Measurements from ENCODE around the gene RNF222. TPM values are rescaled to one million over a fixed set of nuclear protein-coding genes. Genes with fewer than 3 reads are reported as not detected.

RNF222 gene
- polyA plus RNA-seq, 2 of the 4 experiments (the other 2 are of a cell fraction), result not detected

DNA sequence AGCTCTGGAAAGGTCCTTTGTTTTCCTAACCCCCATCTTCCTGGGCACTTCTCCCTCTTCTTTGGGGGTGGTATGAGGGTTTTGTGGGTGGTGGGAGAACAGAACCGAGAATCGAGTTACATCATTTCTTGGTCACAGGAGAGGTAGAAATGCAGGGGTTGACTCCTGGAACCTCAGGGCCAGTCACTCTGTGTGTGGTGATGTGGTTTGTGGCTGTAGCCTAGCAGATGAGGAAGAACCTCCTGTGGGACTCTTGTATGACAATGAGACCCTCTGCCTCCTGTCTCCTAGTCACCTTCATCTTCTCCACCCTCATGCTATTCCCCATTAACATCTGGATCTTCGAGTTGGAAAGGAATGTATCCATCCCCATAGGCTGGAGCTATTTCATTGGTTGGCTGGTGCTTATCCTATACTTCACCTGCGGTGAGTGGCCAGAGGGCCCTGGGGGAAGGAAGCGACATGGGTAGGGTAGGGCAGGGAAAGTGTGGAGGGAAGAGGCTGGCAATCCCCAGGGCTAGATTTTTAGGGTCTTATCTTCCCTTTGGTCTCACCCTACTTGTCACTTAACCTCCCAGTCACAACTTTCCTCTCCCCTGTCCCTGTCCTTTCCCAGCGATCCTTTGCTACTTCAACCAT is 52.5 kb downstream of the RNF222 start (continued):
- TF ChIP-seq, protein P1, sequence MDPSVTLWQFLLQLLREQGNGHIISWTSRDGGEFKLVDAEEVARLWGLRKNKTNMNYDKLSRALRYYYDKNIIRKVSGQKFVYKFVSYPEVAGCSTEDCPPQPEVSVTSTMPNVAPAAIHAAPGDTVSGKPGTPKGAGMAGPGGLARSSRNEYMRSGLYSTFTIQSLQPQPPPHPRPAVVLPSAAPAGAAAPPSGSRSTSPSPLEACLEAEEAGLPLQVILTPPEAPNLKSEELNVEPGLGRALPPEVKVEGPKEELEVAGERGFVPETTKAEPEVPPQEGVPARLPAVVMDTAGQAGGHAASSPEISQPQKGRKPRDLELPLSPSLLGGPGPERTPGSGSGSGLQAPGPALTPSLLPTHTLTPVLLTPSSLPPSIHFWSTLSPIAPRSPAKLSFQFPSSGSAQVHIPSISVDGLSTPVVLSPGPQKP (IDR thresholded peaks at IDR 0.05; ENCODE audit: low read depth, low read length), result no peak
- TF ChIP-seq, protein P2, sequence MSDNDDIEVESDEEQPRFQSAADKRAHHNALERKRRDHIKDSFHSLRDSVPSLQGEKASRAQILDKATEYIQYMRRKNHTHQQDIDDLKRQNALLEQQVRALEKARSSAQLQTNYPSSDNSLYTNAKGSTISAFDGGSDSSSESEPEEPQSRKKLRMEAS (IDR thresholded peaks at IDR 0.05), result no peak
- no peak for TF ChIP-seq MAFK (IDR thresholded peaks at IDR 0.05; ENCODE audit: partially characterized antibody)
- no peak for TF ChIP-seq EHF (CRISPR knock-in tag; IDR thresholded peaks at IDR 0.05)
- TF ChIP-seq CBX2 (IDR thresholded peaks at IDR 0.05; ENCODE audit: borderline replicate concordance, low read depth), result no peak
- no peak for TF ChIP-seq HDAC2 (IDR thresholded peaks at IDR 0.05)
- TF ChIP-seq, protein P3, sequence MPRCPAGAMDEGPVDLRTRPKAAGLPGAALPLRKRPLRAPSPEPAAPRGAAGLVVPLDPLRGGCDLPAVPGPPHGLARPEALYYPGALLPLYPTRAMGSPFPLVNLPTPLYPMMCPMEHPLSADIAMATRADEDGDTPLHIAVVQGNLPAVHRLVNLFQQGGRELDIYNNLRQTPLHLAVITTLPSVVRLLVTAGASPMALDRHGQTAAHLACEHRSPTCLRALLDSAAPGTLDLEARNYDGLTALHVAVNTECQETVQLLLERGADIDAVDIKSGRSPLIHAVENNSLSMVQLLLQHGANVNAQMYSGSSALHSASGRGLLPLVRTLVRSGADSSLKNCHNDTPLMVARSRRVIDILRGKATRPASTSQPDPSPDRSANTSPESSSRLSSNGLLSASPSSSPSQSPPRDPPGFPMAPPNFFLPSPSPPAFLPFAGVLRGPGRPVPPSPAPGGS (IDR thresholded peaks at IDR 0.05), result no peak
- no peak for TF ChIP-seq NFE2L2 (conservative IDR thresholded peaks at IDR 0.05; ENCODE audit: low read length)
- TF ChIP-seq CHD2 (IDR thresholded peaks at IDR 0.05; ENCODE audit: low read length, partially characterized antibody), result no peak

DNA sequence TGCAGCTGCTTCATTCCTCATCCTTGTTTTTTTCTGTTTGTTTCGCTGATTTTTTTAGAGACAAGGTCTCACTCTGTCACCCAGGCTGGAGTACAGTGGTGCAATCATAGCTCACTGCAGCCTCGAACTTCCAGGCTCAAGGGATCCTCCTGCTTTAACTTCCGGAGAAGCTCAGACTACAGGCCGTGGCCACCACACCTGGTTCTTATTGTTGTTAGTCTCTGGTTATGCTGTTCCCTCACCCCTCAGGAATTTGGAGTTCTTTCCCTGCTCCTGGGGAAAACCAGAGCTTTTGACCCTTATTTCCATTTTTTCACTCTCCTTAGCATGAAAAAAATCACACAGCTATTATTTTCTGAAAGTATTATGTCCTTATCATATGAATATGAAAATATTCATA is 56.2 kb downstream of the RNF222 start:
- FAIRE-seq (no peak), DNase-seq (ENCODE audit: low read depth in 1 of 2, low spot score in 1 of 2) (no peak), ATAC-seq (no peak)
- H3K4me2 ChIP-seq, result no peak overlapping the region
- H3K4me3 ChIP-seq, result no peak overlapping the region
- H3K9me3 ChIP-seq, result no peaks in the 10 kb centered on the region
- no peaks in the 10 kb centered on the region for H3K4me1 ChIP-seq
- no peak overlapping the region for H3K27ac ChIP-seq
- WGBS (ENCODE audit: missing lambda C conversion rate), result 62% methylated on average over 4 of the region's 4 CpGs
- TF ChIP-seq HEYL (CRISPR knock-in tag; IDR thresholded peaks at IDR 0.05) (no peak), MYC (IDR thresholded peaks at IDR 0.05; ENCODE audit: borderline replicate concordance, low read length) (no peak), FOSL2 (IDR thresholded peaks at IDR 0.05) (no peak), FOSL2 (CRISPR knock-in tag; IDR thresholded peaks at IDR 0.05) (no peak), RAD21 (conservative IDR thresholded peaks at IDR 0.05 in 1 of 2, IDR thresholded peaks at IDR 0.05 in 1 of 2) (no peak), CHD2 (IDR thresholded peaks at IDR 0.05; ENCODE audit: low read length, partially characterized antibody) (no peak), EHF (CRISPR knock-in tag; IDR thresholded peaks at IDR 0.05) (no peak), HOXB5 (CRISPR knock-in tag; IDR thresholded peaks at IDR 0.05) (no peak)
- TF ChIP-seq, protein P4, sequence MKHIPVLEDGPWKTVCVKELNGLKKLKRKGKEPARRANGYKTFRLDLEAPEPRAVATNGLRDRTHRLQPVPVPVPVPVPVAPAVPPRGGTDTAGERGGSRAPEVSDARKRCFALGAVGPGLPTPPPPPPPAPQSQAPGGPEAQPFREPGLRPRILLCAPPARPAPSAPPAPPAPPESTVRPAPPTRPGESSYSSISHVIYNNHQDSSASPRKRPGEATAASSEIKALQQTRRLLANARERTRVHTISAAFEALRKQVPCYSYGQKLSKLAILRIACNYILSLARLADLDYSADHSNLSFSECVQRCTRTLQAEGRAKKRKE (CRISPR knock-in tag; IDR thresholded peaks at IDR 0.05; ENCODE audit: low read depth), result no peak
- TF ChIP-seq, protein P5, sequence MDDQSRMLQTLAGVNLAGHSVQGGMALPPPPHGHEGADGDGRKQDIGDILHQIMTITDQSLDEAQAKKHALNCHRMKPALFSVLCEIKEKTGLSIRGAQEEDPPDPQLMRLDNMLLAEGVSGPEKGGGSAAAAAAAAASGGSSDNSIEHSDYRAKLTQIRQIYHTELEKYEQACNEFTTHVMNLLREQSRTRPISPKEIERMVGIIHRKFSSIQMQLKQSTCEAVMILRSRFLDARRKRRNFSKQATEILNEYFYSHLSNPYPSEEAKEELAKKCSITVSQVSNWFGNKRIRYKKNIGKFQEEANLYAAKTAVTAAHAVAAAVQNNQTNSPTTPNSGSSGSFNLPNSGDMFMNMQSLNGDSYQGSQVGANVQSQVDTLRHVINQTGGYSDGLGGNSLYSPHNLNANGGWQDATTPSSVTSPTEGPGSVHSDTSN (IDR thresholded peaks at IDR 0.05), result no peak
- POLR2A ChIA-PET, result interaction anchor here (0.6 kb wide), 1 partner anchor 93 kb away, joined by 3 read pairs; the partner anchor contains the start of gene CTC1
- CTCF ChIA-PET, result interaction anchor here (0.6 to 1.3 kb wide), 4 partner anchors 15 to 95 kb away, joined by 3 to 4 read pairs (median 4); no protein-coding TSS in a partner anchor

Other genes with a start within 250 kb of the RNF222 start
- gene PER1, start 245.4 kb downstream of the RNF222 start, polyA plus RNA-seq (2011; rRNA removed), result 5.5 and 5.6 TPM in 2 replicates
- 6.8 to 8.7 TPM (median 8.4 TPM) in 3 replicates for gene PER1, start 245.4 kb downstream of the RNF222 start, polyA plus RNA-seq (2017; fragmentation: RNase III; extraction: RNeasy Plus Mini Kit Qiagen cat#74134 plus additional on column Dnase treatment)
- 21.7 and 24.7 TPM in 2 replicates for gene VAMP2, start 234.9 kb downstream of the RNF222 start, polyA plus RNA-seq (2011; rRNA removed)
- gene VAMP2, start 234.9 kb downstream of the RNF222 start, polyA plus RNA-seq (2017; fragmentation: RNase III; extraction: RNeasy Plus Mini Kit Qiagen cat#74134 plus additional on column Dnase treatment), result 19.2 to 23.3 TPM (median 19.3 TPM) in 3 replicates
- gene TMEM107, start 221.4 kb downstream of the RNF222 start, polyA plus RNA-seq (2011; rRNA removed), result 21.8 and 22.8 TPM in 2 replicates
- gene TMEM107, start 221.4 kb downstream of the RNF222 start, polyA plus RNA-seq (2017; fragmentation: RNase III; extraction: RNeasy Plus Mini Kit Qiagen cat#74134 plus additional on column Dnase treatment), result 16.0 to 19.2 TPM (median 17.0 TPM) in 3 replicates
- 3.0 and 3.3 TPM in 2 replicates for gene BORCS6, start 207.6 kb downstream of the RNF222 start, polyA plus RNA-seq (2011; rRNA removed)
- 4.1 to 6.6 TPM (median 6.1 TPM) in 3 replicates for gene BORCS6, start 207.6 kb downstream of the RNF222 start, polyA plus RNA-seq (2017; fragmentation: RNase III; extraction: RNeasy Plus Mini Kit Qiagen cat#74134 plus additional on column Dnase treatment)
- 51.0 and 59.5 TPM in 2 replicates for gene AURKB, start 187.3 kb downstream of the RNF222 start, polyA plus RNA-seq (2011; rRNA removed)
- gene AURKB, start 187.3 kb downstream of the RNF222 start, polyA plus RNA-seq (2017; fragmentation: RNase III; extraction: RNeasy Plus Mini Kit Qiagen cat#74134 plus additional on column Dnase treatment), result 124 to 137 TPM (median 130 TPM) in 3 replicates
- gene CTC1, start 149.8 kb downstream of the RNF222 start, polyA plus RNA-seq (2011; rRNA removed), result 21.9 and 32.7 TPM in 2 replicates
- gene CTC1, start 149.8 kb downstream of the RNF222 start, polyA plus RNA-seq (2017; fragmentation: RNase III; extraction: RNeasy Plus Mini Kit Qiagen cat#74134 plus additional on column Dnase treatment), result 14.9 to 21.7 TPM (median 19.7 TPM) in 3 replicates
- gene PFAS, start 148.5 kb downstream of the RNF222 start, polyA plus RNA-seq (2011; rRNA removed), result 51.9 and 64.5 TPM in 2 replicates
- 58.2 to 60.1 TPM (median 59.2 TPM) in 3 replicates for gene PFAS, start 148.5 kb downstream of the RNF222 start, polyA plus RNA-seq (2017; fragmentation: RNase III; extraction: RNeasy Plus Mini Kit Qiagen cat#74134 plus additional on column Dnase treatment)
- gene RANGRF, start 109.2 kb downstream of the RNF222 start, polyA plus RNA-seq (2011; rRNA removed), result 56.4 and 60.4 TPM in 2 replicates
- gene RANGRF, start 109.2 kb downstream of the RNF222 start, polyA plus RNA-seq (2017; fragmentation: RNase III; extraction: RNeasy Plus Mini Kit Qiagen cat#74134 plus additional on column Dnase treatment), result 43.6 to 49.0 TPM (median 47.2 TPM) in 3 replicates
- 6.8 and 9.1 TPM in 2 replicates for gene SLC25A35, start 102.4 kb downstream of the RNF222 start, polyA plus RNA-seq (2011; rRNA removed)
- gene SLC25A35, start 102.4 kb downstream of the RNF222 start, polyA plus RNA-seq (2017; fragmentation: RNase III; extraction: RNeasy Plus Mini Kit Qiagen cat#74134 plus additional on column Dnase treatment), result 7.5 to 11.2 TPM (median 10.1 TPM) in 3 replicates
- not detected in 2 replicates for gene ARHGEF15, start 87.6 kb downstream of the RNF222 start, polyA plus RNA-seq (2011; rRNA removed)
- not detected in 3 replicates for gene ARHGEF15, start 87.6 kb downstream of the RNF222 start, polyA plus RNA-seq (2017; fragmentation: RNase III; extraction: RNeasy Plus Mini Kit Qiagen cat#74134 plus additional on column Dnase treatment)
- gene ODF4, start 58.0 kb downstream of the RNF222 start, polyA plus RNA-seq (2011; rRNA removed), result not detected in 2 replicates
- not detected in 3 replicates for gene ODF4, start 58.0 kb downstream of the RNF222 start, polyA plus RNA-seq (2017; fragmentation: RNase III; extraction: RNeasy Plus Mini Kit Qiagen cat#74134 plus additional on column Dnase treatment)
- gene RPL26, start 14.6 kb downstream of the RNF222 start, polyA plus RNA-seq (2011; rRNA removed), result 6,286 and 7,141 TPM in 2 replicates
- gene RPL26, start 14.6 kb downstream of the RNF222 start, polyA plus RNA-seq (2017; fragmentation: RNase III; extraction: RNeasy Plus Mini Kit Qiagen cat#74134 plus additional on column Dnase treatment), result 5,521 to 6,159 TPM (median 5,591 TPM) in 3 replicates
- 71.0 and 91.0 TPM in 2 replicates for gene NDEL1, start 38.1 kb upstream of the RNF222 start, polyA plus RNA-seq (2011; rRNA removed)
- gene NDEL1, start 38.1 kb upstream of the RNF222 start, polyA plus RNA-seq (2017; fragmentation: RNase III; extraction: RNeasy Plus Mini Kit Qiagen cat#74134 plus additional on column Dnase treatment), result 50.7 to 53.3 TPM (median 51.5 TPM) in 3 replicates
- gene MYH10, start 232.9 kb upstream of the RNF222 start, polyA plus RNA-seq (2011; rRNA removed), result 28.3 TPM in 2 replicates
- gene MYH10, start 232.9 kb upstream of the RNF222 start, polyA plus RNA-seq (2017; fragmentation: RNase III; extraction: RNeasy Plus Mini Kit Qiagen cat#74134 plus additional on column Dnase treatment), result 26.4 to 26.7 TPM (median 26.5 TPM) in 3 replicates